Uterus (tissue), 4 donors: Measurements from ENCODE around the gene TLX2. TPM values are rescaled to one million over a fixed set of nuclear protein-coding genes. Genes with fewer than 3 reads are reported as not detected.

Experiments used
- DNase-seq, 2 donors: peaks; one replicate each; pipeline ENCODE4 v3.0.0-alpha.2; 2019 to 2020
- H3K27ac ChIP-seq, 2 donors: fragments of 200-600 bp; sonication (generic); 1 replicate in 1 of 2; 2 replicates in 1 of 2; pipeline ENCODE4 v1.5.1; 2016 to 2018
- H3K27me3 ChIP-seq, 2 donors: fragments of 200-600 bp; sonication (generic); one replicate each; pipeline ENCODE4 v1.5.1; 2018 to 2019; ENCODE audit warnings: control low read depth in 1 of 2
- H3K36me3 ChIP-seq, 2 donors: fragments of 200-600 bp; sonication (generic); one replicate each; pipeline ENCODE4 v1.5.1; 2019; ENCODE audit warnings: control low read depth in 1 of 2
- H3K4me1 ChIP-seq, 2 donors: fragments of 200-600 bp; sonication (generic); one replicate each; pipeline ENCODE4 v1.5.1; 2018 to 2019; ENCODE audit warnings: control low read depth in 1 of 2
- H3K4me3 ChIP-seq, 2 donors: fragments of 200-600 bp; sonication (generic); 1 replicate in 1 of 2; 2 replicates in 1 of 2; pipeline ENCODE4 v1.5.1; 2018 to 2019; ENCODE audit warnings: mild to moderate bottlenecking in 1 of 2
- H3K9me3 ChIP-seq, 2 donors: fragments of 200-600 bp; sonication (generic); one replicate each; pipeline ENCODE4 v1.5.1; 2019; ENCODE audit warnings: control low read depth in 1 of 2
- POLR2A ChIP-seq, 2 donors: fragments of 450-650 bp; IDR thresholded peaks; one replicate each; pipeline ENCODE4 v1.6.1; 2016; ENCODE audit warnings: antibody characterized with exemption in 2 of 2, mild to moderate bottlenecking in 1 of 2, moderate library complexity in 1 of 2
- intact Hi-C: fragments of 100-400 bp; cut with DNase I; formaldehyde crosslinking; loops from one replicate; pipeline ENCODE4 v1.15.1; 2023; ENCODE audit warnings: low total_unique reads
- total RNA-seq, 4 donors: library from RNA; depleted of rRNA in 3 of 4; stranded (reverse); fragments of >200 nt in 3 of 4; gene quantifications; one replicate each; pipeline versions ENCODE4 v1.1.0 to v1.2.4, GENCODE V29; 2014 to 2023
- TF ChIP-seq, protein P1 (sequence below), 4 experiments: fragments of 200-600 bp in 2 of 4; fragments of 450-650 bp in 2 of 4; sonication (generic) in 2 of 4; IDR thresholded peaks; one replicate each; pipeline ENCODE4 v1.5.1; 2016 to 2019; ENCODE audit warnings: antibody characterized with exemption in 4 of 4, mild to moderate bottlenecking in 2 of 4, moderate library complexity in 1 of 4
- donor health status: DM: yes; HTN: yes; CAD: no.

TLX2 gene
- total RNA-seq, 4 donors from 2014 or later = 0.55 TPM; not detected in 3

DNA sequence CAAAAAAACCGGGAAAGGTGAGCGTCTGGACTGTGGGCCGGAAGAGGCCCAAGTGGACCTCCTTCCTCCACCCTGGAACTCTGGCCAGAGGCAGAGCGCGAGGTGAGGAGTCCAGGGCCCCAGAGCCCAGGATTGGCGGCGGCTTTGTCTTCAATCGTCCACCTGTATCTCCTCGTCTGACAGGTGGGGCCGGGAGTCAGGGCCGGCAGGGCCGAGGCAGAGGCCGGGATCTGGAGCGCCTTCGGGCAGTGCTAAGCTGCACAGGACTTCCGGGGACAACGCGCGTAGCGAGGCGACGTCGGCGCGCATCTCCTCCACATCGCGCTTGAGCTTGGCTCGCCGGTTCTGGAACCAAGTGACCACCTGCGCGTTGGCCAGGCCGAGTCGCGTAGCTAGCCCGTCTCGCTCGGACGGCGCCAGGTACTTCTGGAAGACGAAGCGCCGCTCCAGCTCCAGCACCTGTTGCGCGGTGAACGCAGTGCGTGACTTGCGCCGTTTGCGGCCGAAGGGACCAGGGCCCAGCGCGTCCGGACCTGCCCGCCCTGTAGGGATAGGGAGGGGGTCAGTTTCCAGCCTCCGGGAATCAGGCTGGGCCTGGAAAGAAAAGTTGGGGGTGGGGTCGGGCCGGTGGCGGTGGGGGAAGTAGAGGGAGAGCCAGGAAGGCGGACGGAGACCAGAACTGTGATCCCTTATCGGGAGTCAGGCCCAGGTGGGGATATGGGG lies 16.3 kb upstream of the TLX2 start:
- Histone ChIP-seq H3K4me3 (peak overlapping the region in 1 of 2 donors; percentile 9), H3K4me1 (peaks cover 0 to 15% of the 10 kb centered on the region in 2 donors), H3K27me3 (peaks cover 4 to 28% of the 10 kb centered on the region in 2 donors), H3K9me3 (no peaks in the 10 kb centered on the region), H3K27ac (no peak overlapping the region), H3K36me3 (no peaks in the 10 kb centered on the region)
- TF ChIP-seq, protein P1, sequence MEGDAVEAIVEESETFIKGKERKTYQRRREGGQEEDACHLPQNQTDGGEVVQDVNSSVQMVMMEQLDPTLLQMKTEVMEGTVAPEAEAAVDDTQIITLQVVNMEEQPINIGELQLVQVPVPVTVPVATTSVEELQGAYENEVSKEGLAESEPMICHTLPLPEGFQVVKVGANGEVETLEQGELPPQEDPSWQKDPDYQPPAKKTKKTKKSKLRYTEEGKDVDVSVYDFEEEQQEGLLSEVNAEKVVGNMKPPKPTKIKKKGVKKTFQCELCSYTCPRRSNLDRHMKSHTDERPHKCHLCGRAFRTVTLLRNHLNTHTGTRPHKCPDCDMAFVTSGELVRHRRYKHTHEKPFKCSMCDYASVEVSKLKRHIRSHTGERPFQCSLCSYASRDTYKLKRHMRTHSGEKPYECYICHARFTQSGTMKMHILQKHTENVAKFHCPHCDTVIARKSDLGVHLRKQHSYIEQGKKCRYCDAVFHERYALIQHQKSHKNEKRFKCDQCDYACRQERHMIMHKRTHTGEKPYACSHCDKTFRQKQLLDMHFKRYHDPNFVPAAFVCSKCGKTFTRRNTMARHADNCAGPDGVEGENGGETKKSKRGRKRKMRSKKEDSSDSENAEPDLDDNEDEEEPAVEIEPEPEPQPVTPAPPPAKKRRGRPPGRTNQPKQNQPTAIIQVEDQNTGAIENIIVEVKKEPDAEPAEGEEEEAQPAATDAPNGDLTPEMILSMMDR (IDR thresholded peaks at IDR 0.05) = no peak
- TF ChIP-seq POLR2A (IDR thresholded peaks at IDR 0.05) = no peak
- intact Hi-C loops = no loop called here
- no peak for DNase-seq

- peaks cover 4 to 28% of the 10 kb centered on the region in 2 donors for H3K27me3 ChIP-seq
- intact Hi-C loops = no loop called here
Measured at GRCh38 chr2:74498500-74499266, 15.6 kb upstream of the TLX2 start.

DNA sequence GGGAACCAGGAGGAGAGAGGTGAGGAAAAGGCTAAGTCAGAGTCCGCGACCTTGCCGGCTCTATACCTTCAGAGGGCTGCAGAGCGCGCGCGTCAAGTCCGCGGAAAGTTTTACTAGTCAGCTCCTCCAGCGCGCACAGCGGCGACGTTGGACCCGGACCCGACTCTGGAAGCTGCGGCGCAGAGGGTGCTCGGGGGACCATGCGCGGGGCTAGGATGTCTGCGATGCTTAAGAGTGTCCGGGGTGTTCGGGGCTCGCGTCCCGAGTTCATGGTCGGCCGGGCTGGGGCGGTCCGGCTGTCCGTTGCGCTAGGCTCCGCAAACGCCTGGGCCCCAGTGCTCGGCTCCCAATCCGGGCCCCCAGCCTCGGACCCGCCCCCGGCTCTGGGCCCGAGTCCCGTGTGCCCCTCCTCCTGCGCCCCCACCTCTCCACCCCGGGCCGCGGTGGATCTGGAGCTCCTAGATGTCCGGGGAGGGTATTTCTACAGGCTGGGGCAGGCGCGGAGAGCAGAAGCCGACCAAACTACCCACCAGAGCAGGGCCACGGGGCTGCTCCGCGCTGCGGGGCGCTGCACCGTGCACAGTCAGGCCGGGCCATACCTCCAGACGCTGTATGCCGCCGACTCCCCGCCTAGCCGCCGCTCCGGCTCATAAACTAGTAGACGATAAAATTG lies 14.8 kb upstream of the TLX2 start, which contains the start of gene LBX2:
Gene LBX2, minus strand, starts transcription at position 337 of the 673 bp plus-strand sequence. Its CDS starts 66 bp downstream, at position 271.
- no peak for DNase-seq
- intact Hi-C loops = no loop called here
- H3K36me3 ChIP-seq = no peaks in the 10 kb centered on the region
- peaks cover 0 to 15% of the 10 kb centered on the region in 2 donors for H3K4me1 ChIP-seq
- H3K27ac ChIP-seq = no peak within 1 kb of the TSS
- no peak for TF ChIP-seq POLR2A (IDR thresholded peaks at IDR 0.05)
- TF ChIP-seq, protein P1 (IDR thresholded peaks at IDR 0.05) = no peak
- no peaks in the 10 kb centered on the region for H3K9me3 ChIP-seq
- H3K4me3 ChIP-seq = no peak within 1 kb of the TSS
- H3K27me3 ChIP-seq = peaks cover 4 to 28% of the 10 kb centered on the region in 2 donors

More at GRCh38 chr2:74498500-74499266, 15.6 kb upstream of the TLX2 start:
- peak overlapping the region in 1 of 2 donors; percentile 9 for H3K4me3 ChIP-seq
- H3K27ac ChIP-seq = no peak overlapping the region
- no peaks in the 10 kb centered on the region for H3K36me3 ChIP-seq
- no peak for DNase-seq
- H3K4me1 ChIP-seq = peaks cover 0 to 15% of the 10 kb centered on the region in 2 donors
- no peak for TF ChIP-seq POLR2A (IDR thresholded peaks at IDR 0.05)
- TF ChIP-seq, protein P1 (IDR thresholded peaks at IDR 0.05) = no peak
- no peaks in the 10 kb centered on the region for H3K9me3 ChIP-seq

- intact Hi-C loops = no loop called here
- no peak for DNase-seq
- Histone ChIP-seq H3K27ac (no peak overlapping the region), H3K27me3 (peaks cover 4 to 28% of the 10 kb centered on the region in 2 donors), H3K36me3 (no peaks in the 10 kb centered on the region), H3K4me1 (peaks cover 0 to 15% of the 10 kb centered on the region in 2 donors), H3K4me3 (no peak overlapping the region), H3K9me3 (no peaks in the 10 kb centered on the region)
- no peak for TF ChIP-seq POLR2A (IDR thresholded peaks at IDR 0.05)
- TF ChIP-seq, protein P1 (IDR thresholded peaks at IDR 0.05) = no peak
Measured at GRCh38 chr2:74499940-74500577, 14.2 kb upstream of the TLX2 start.
